Hematopoietic multipotent progenitor cell treated with erythropoietin and hydrocortisone succinate and interleukin-3 and kit ligand, for 6 days (in vitro differentiated cells): Measurements from ENCODE around the gene MMP23B.
"Not testable (repeated sequence)": the region's sequence is repeated elsewhere in the genome, so short reads cannot be mapped to it uniquely, and the experiment has no call there.

ENCODE experiments used
- DNase-seq: peaks from one replicate; pipeline ENCODE4 v3.0.0-alpha.2; 2015

The MMP23B gene

DNA sequence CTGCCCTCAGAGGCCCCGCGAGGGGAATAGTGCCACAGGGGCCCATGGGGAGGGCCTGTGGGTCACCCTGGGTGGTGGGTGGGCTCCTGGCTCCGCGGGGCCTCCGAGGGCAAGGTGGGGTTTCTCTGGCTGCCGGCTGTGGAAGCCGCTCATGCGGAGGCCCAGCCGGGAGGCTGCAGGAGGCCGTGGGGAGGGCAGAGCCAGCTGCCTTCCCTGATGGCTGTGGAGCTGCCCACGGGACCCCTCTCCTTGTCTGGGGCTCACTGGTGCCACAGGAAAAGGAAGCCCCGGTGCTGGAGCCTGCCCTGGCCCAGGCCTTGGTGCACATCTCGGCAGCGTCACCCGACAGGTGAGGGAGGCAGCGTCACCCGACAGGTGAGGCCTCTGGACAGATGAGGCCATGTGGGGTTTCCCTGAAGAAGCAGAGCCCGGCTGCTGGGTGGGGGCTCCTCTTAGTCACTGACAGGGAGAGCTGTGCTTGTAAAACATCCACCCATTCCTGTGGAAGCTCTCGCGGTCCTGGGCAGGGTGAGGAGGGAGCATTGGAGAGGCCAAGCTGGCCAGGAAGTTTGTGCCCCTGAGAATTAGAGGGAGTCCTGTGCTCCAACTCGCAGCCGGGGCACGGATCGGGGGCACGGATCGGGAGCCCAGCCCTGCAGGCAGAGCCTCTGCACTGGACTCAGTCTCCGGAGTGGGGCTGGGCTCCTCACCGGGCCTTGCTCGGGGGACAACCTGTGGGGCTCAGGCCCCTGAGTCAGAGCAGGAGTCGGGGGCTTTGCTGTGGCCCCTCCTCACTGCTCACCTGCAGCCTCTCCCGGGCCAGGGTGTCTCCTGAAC lies 10.6 kb upstream of the MMP23B start:
- no peak for DNase-seq

DNA sequence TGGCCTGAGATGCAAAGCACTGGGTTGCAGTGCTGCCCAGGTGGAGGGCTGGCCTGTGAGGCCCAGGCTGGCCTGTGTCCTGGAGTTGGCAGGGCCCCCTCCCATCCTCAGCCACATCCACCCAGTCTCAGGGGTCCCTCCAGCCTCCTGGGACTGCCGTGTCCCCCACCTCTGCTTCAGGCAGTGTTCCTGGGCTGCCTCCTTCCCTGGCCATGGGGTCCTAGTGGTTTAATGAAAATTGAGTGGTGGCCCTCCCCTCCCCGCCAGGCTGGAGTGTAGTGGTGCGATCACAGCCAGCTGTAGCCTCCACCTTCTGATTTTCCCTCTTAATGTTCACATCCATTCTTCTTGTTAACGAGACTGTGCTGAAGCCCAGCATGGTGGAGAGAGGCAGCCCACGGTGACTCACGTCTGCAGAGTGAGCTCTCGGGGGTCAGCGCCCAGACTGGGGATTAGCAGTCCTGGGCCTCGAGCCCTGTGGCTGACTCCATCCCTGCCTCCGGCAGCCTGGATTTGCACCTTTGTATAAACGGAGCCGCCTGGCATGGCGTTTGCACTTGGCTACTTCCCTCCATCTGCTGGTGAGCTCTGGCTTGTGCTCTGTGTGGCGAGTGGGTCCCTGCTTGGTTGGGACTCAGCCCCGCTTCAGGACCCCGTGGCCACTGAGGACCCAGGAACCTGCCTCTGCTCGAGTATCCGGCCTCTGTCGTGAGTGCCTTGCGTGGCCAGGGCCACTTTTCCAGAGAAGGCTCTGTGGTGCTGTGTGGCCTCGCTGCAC lies 9.8 kb upstream of the MMP23B start:
- DNase-seq = no peak

DNA sequence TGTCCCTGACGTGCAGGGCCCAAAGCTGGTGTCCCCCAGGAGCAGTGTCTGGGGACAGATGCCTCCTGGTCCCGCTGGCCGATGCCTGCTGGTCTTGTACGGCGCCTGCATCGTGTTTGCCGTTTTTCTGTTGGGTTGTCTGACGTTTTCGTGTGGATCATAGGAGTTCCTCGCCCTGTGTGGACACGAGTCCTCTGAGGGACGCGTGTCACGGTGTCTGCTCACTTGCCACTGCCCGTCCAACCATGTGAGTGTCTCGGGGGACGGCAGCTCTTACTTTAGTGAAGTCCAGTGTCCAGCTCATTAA lies 9.2 kb upstream of the MMP23B start:
- DNase-seq = no peak

DNA sequence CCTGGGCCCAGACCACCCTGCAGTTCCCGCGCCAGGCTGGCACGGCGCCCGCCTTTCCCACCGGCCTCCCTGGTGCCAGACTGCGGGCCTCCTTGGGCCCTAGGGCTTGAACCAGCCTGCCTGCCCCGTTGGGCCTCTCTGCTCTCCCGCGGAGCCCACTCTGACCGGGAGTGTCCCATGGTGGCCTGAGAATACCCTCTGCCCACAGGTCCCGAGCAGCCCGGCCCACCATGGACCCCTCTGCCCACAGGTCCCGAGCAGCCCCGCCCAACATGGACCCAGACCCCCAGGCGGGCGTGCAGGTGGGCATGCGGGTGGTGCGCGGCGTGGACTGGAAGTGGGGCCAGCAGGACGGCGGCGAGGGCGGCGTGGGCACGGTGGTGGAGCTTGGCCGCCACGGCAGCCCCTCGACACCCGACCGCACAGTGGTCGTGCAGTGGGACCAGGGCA lies 8.8 kb upstream of the MMP23B start:
- DNase-seq = no peak

DNA sequence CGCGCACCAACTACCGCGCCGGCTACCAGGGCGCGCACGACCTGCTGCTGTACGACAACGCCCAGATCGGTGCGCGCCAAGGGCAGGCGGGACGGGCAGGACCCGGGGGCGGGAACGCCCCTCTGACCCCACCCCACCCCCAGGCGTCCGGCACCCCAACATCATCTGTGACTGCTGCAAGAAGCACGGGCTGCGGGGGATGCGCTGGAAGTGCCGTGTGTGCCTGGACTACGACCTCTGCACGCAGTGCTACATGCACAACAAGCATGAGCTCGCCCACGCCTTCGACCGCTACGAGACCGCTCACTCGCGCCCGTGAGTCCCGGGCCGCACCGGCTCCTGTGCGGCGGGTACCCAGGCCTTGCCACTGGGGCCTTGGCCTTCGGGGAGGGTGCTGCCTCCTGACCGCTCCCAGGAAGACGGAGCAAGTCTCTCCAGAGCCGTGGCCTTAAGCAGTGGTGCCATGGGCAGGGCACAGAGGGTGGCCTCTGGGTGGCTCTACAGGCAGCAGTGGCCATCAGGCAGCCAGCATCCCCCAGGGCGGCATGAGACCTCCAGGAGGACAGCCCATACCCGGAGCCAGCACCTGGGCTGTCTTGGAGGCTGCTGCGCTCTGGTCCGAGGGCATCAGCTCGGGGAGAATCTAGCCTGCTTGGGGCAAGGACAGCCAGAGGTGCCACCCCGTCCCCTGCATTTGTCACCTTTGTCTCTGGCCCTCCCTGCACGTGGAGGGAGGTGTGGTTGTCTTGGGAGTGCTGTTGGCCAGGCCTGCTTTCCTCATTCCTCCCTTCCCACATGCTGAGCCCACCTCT lies 8.1 kb upstream of the MMP23B start:
- DNase-seq = no peak

DNA sequence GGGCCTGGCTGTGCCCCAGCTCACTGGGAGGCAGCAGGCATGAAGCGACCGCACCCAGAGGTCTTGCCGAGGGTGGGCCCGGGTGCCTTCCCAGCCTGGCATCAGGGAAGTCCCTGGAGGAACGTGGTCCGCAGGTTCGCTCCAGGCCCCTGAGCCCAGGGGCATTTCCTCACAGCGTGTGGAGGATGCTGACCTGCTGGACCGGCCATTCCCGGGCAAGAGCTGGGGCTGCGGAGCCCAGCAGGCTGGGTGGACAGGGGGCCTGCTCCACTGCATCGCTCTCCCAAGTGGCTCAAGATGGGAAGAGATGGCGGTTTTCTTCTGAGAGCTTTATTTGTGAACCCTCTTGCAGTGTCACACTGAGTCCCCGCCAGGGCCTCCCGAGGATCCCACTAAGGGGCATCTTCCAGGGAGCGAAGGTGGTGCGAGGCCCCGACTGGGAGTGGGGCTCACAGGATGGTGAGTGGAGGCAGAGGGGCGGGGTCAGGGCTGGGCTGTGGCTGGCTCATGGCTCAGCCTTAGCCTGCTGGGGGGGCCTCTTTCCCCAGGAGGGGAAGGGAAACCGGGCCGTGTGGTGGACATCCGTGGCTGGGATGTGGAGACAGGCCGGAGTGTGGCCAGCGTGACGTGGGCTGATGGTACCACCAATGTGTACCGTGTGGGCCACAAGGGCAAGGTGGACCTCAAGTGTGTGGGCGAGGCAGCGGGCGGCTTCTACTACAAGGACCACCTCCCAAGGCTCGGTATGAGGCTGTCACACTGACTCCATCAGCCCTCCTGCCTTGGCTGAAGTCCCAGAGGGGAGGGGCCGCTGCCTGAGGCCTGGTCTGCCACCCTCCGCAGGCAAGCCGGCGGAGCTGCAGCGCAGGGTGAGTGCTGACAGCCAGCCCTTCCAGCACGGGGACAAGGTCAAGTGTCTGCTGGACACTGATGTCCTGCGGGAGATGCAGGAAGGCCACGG lies 7.2 kb upstream of the MMP23B start:
- DNase-seq = peak; percentile 51

DNA sequence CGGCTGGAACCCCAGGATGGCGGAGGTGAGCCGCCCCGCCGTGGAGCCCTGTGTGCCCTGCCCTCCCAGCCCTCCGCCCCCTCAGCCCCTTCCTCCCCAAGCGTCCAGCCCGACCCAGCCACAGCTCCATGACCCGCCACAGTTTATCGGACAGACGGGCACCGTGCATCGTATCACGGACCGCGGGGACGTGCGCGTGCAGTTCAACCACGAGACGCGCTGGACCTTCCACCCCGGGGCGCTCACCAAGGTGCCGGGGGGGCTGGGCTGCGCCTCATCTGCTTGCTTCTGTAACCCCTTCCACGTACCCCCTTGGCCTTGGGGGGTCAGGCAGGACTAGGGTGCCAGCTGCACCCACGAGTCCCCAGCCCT lies 6.6 kb upstream of the MMP23B start:
- DNase-seq = no peak

DNA sequence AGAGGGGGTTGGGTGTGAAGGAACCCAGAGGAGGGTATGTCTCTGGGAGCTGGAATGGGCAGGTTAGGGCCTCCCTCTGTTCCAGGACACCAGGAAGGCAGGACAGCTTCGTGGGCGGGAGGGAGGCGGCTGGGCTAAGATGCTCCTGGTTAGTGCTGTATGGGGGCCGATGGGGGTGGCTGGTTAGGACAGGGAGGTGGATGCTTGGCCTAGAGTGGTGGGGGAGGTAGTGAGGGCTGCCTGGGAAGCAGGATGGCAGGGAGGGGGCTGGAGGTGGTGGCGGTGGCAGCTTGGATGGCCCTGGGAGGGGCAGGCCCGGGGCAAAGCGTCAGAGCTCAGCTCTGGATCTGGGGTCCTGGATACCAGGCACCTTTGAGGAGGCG lies 6.2 kb upstream of the MMP23B start:
- DNase-seq = no peak

DNA sequence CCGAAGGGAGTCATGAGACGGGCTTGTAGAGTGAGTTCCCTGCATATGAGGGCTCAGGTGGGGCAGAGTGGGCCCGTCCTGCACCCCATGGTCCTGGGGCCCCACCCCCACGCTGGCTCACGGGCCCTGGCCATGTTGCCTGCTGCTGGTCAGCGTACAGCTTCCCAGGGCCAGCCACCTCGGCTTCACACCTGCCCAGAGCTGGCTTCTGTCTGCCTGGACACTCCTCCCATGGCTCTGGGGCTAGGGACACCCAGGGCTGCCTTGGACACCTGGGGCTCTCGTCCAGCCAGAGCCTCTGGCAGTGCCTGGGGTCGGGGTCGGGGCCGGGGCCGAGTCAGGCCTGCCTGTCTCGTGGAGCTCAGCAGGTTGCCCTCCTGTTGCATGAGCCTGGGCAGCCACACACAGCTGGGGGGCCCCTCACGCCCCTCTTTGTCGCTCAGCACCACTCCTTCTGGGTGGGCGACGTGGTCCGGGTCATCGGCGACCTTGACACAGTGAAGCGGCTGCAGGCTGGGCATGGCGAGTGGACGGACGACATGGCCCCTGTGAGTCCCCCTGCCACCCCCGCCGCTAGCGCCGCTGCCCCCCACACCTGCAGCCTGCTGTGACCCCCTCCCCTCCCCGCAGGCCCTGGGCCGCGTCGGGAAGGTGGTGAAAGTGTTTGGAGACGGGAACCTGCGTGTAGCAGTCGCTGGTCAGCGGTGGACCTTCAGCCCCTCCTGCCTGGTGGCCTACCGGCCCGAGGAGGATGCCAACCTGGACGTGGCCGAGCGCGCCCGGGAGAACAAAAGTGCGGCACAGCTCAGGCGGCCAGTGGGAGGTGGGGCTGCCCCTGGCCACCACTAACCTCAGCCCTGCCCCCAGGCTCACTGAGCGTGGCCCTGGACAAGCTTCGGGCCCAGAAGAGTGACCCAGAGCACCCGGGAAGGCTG lies 5.5 kb upstream of the MMP23B start:
- no peak for DNase-seq

DNA sequence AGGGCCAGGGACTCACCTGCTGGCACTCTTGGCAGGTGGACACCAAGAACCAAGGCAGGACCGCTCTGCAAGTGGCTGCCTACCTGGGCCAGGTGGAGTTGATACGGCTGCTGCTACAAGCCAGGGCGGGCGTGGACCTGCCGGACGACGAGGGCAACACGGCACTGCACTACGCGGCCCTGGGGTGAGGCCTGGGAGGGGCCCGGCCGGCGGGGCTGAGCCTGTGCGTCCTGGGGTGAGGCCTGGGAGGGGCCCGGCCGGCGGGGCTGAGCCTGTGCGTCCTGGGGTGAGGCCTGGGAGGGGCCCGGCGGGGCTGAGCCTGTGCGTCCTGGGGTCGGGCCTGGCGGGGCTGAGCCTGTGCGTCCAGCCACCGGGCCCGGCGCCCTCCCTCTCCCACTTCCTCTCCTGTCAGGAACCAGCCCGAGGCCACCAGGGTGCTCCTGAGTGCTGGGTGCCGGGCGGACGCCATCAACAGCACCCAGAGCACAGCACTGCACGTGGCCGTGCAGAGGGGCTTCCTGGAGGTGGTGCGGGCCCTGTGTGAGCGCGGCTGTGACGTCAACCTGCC lies 4.6 kb upstream of the MMP23B start:
- DNase-seq = no peak

DNA sequence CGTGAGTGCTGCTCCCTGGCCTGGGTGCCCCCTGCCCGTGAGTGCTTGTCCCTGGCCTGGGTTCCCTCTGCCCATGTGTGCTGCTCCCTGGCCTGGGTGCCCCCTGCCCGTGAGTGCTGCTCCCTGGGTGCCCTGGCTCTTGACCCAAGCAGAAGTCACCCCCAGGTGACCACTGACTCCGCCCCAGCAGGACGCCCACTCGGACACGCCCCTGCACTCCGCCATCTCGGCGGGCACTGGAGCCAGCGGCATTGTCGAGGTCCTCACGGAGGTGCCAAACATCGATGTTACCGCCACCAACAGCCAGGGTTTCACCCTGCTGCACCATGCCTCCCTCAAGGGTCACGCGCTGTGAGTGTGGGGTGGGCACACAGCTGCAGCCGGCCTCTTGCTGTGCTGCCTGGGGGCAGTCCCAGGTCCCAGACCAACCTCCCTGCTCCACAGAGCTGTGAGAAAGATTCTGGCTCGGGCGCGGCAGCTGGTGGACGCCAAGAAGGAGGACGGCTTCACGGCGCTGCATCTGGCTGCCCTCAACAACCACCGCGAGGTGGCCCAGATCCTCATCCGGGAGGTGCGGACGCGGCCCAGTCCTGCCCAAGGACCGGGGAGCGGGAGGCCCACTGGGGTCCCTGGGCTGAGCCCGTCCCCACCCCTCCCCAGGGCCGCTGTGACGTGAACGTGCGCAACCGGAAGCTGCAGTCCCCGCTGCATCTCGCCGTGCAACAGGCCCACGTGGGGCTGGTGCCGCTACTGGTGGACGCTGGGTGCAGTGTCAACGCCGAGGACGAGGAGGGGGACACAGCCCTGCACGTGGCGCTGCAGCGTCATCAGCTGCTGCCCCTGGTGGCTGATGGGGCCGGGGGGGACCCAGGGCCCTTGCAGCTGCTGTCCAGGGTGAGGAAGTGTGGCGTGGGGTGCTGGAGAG lies 3.9 kb upstream of the MMP23B start:
- no peak for DNase-seq

DNA sequence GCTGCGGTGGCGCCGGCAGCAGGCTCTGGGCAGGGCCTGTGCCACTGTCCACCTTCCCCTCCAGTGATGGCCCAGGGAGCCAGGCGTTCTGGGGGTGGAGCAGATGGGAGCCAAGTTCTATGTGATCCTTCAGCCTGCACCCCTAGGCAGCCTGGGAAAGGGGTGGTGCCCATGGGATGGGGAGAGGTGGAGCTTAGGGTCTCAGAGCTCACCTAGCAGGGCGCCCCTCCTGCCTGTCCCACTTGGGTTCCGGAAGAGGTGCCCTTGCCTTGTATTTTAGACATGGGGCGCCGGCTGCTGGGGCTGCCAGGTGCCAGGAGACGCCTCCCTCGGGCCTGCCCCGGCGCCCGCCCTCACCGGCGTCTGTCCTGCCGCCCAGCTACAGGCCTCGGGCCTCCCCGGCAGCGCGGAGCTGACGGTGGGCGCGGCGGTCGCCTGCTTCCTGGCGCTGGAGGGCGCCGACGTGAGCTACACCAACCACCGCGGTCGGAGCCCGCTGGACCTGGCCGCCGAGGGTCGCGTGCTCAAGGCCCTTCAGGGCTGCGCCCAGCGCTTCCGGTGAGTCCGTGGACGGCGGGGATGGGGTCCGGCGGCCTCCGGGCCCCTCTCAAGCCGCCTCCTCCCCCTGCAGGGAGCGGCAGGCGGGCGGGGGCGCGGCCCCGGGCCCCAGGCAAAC lies 3.1 kb upstream of the MMP23B start:
- peak; percentile 45 for DNase-seq

DNA sequence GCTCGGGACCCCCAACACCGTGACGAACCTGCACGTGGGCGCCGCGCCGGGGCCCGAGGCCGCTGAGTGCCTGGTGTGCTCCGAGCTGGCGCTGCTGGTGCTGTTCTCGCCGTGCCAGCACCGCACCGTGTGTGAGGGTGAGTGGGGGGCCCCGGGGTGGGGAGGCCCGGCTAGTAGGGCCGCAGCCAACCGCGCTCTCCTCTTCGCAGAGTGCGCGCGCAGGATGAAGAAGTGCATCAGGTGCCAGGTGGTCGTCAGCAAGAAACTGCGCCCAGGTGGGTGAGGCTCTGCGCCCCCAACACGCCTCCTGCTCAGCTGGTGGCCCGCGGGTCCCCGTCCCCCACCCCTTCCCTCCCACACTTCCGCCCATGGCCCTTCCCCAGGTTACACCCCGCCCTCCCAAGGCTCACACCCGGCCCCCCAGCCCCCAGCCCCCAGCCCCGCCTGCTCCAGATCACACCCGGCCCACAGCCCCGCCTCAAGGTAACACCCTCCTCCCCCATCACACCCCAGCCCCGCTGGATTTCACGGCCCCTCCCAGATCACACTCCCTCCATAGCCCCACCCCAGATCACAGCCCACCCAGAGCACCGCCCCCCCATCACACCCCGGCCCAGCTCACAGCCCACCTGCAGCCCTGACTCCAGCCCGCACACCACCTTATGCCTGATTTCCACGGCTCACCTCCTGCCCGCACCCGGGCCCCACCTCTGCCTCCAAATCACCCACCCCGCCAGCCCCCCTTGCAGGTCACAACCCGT lies 2.4 kb upstream of the MMP23B start:
- DNase-seq = no peak

DNA sequence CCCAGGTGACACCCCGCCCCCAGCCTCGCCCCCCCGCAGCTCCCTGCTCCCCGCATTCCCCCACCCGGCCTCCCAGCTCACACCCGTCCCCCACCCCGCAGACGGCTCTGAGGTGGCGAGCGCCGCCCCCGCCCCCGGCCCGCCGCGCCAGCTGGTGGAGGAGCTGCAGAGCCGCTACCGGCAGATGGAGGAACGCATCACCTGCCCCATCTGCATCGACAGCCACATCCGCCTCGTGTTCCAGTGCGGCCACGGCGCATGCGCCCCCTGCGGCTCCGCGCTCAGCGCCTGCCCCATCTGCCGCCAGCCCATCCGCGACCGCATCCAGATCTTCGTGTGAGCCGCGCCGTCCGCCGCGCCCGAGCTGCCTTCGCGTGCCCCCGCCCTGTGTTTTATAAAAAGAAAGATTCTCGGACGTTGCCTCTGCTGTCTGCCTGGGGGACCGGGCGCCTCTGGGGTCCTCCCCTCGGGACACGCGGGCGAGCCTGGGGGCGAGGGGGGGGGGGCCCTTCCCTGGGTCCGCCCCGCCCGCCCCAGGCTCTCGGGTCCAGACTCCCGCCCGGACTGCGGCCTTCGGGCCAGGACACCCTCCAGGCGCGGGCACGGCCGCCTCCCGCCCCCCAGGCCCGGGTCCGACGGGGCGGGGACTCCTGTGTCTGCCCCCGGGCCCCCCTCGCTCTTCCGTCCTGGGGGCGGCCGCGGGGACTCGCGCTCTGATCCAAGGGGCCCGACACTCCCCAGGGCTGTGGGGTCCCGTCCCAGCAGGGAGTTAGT lies 1.6 kb upstream of the MMP23B start:
- peak; percentile 94 for DNase-seq

DNA sequence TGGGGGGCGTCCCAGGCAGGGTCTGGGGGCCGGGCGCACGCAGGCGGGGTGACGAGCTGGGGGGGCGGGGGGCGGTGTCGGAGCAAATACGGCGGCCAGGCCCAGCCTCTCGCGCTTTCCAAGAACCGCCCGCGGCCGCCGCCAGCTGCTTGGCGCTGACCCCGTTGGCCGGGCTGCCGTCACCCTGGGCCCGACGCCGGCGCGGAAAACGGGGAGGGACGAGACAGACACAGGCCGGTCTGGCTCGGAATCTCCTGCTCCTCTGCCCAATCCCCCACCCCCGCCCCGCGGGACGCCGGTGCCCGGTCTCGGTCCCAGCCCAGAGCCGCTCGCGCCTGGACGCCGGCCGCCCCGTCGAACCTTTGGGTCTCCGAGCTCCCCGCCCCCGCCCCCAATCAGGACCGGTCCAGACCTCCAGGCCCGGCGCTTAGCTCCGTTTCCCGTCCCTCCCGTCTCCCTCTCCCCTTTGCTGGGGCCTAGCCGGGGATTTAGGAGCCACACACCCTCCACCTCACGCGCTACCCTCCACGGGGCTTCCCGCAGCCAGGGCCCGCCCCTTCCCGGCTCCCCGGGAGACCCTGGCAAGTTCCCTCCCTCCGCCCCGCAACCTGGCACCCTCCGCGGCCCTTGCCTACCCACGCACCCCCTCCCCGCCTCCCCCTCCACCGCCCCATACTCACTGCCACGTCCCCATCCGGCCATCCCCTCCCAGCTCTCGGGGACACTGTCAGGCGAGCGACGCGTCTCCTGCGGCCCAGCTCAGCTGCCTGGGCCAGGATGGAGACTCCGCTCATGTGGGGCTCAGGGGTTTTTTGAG lies 800 bp upstream of the MMP23B start:
- no peak for DNase-seq

DNA sequence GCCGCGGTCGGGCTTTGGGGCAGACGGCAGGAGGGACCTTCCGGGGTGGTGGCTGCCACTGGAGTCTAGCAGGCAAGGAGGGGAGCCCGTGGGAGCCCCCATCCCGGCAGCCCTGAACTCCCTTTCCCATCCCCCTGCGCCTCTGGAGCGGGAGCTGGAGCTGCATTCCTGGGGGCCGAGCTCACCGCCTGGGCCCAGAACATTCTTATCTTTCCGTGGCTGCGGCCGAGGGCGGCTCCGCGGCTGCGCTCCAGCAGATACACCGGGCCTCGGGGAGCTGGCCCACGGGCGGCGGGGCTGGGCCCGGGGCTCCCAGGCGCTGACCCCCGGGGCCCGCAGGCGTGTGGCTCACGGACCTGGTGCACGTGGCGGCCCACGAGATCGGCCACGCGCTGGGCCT lies 1.4 kb downstream of the MMP23B start:
- DNase-seq = not testable (repeated sequence)

DNA sequence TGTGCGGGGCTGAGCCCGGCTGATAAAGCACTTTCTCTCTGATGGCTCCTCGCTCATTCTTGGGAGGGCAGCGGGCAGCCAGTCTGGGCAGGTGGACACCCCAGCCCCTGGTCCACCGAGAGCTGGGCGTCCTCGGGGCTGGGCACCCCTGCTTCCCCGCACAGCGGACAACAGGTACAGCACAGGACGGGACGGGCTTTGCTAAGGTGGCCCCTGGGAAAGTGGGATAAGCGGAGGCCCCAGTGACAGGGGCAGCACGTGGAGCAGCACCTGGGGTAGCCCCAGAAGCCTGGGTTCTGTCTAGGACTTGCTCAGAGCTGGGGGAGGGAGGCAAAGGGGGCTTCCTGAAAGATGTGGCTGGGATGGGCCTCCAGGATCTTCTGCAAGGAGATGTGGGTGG lies 2.6 kb downstream of the MMP23B start:
- DNase-seq = not testable (repeated sequence)
